T-cell (primary cell): ENCODE results near the gene WDR81. TPM values are rescaled to one million over a fixed set of nuclear protein-coding genes. Genes with fewer than 3 reads are reported as not detected.

Source experiments
- ATAC-seq, 4 experiments: fragments of 200-7000 bp in 3 of 4; fragments of 150-1000 bp in 1 of 4; cut with Tn5 transposase; replicated peaks in 1 of 4; 1 replicate in 3 of 4; 2 replicates in 1 of 4; pipeline ENCODE4 v1.10.0; 2021; ENCODE audit warnings: moderate library complexity in 3 of 4, mild to moderate bottlenecking in 2 of 4, moderate number of reproducible peaks in 1 of 4
- CTCF ChIA-PET, 2 donors: fragments of 300-600 bp; sonication (Branson Sonifier 250); formaldehyde crosslinking; loops; one replicate each; lab custom pipeline; 2022; ENCODE audit warnings: antibody characterized with exemption in 2 of 2; lab: Charles Lee
- POLR2A ChIA-PET, 2 donors: fragments of 300-600 bp; sonication (Branson Sonifier 250); formaldehyde crosslinking; loops; one replicate each; lab custom pipeline; 2022; ENCODE audit warnings: antibody characterized with exemption in 2 of 2; lab: Charles Lee
- DNase-seq, 35 experiments: peaks; one replicate each; pipeline versions ENCODE4 v3.0.0 to v3.0.0-alpha.2; 2013 to 2023
- H3K27ac ChIP-seq: one replicate; pipeline ENCODE4 v1.5.1; 2013; ENCODE audit warnings: low read length
- H3K27me3 ChIP-seq, 2 experiments: replicated peaks in 1 of 2; 1 replicate in 1 of 2; 2 replicates in 1 of 2; pipeline versions ENCODE4 v1.6.1 to v1.7.0; 2013; ENCODE audit warnings: low read length in 1 of 2, mixed read lengths in 1 of 2; ENCODE audit not compliant: control insufficient read depth in 2 of 2, insufficient read depth in 2 of 2; ENCODE audit errors: extremely low read depth in 1 of 2
- H3K36me3 ChIP-seq, 2 donors: 1 replicate in 1 of 2; 2 replicates in 1 of 2; pipeline versions ENCODE4 v1.6.1 to v1.7.0; 2013; ENCODE audit warnings: low read length in 1 of 2; ENCODE audit not compliant: control insufficient read depth in 2 of 2, insufficient read depth in 1 of 2; ENCODE audit errors: extremely low read depth in 1 of 2
- H3K4me1 ChIP-seq, 2 experiments: 1 replicate in 1 of 2; 2 replicates in 1 of 2; pipeline versions ENCODE4 v1.6.1 to v1.7.0; 2013; ENCODE audit warnings: low read length in 2 of 2, mixed read lengths in 1 of 2; ENCODE audit not compliant: insufficient read depth in 2 of 2, control insufficient read depth in 1 of 2; ENCODE audit errors: extremely low read depth in 1 of 2
- H3K4me3 ChIP-seq, 2 donors: 1 replicate in 1 of 2; 2 replicates in 1 of 2; pipeline versions ENCODE4 v1.5.1 to v1.7.0; 2013; ENCODE audit warnings: mild to moderate bottlenecking in 2 of 2, low read length in 1 of 2, moderate library complexity in 1 of 2; ENCODE audit not compliant: control insufficient read depth in 1 of 2; ENCODE audit errors: extremely low read depth in 1 of 2
- H3K9me3 ChIP-seq: 2 replicates; pipeline ENCODE4 v1.7.0; 2013
- H3K27ac Mint-ChIP-seq, 2 donors: one replicate each; pipeline ENCODE4 v1.8.0; 2020 to 2021; ENCODE audit warnings: mild to moderate bottlenecking in 2 of 2, mixed read lengths in 2 of 2
- H3K27me3 Mint-ChIP-seq, 2 donors: one replicate each; pipeline ENCODE4 v1.8.0; 2021 to 2022; ENCODE audit warnings: mixed read lengths in 2 of 2
- H3K36me3 Mint-ChIP-seq: one replicate; pipeline ENCODE4 v1.8.0; 2021; ENCODE audit warnings: mixed read lengths
- H3K4me1 Mint-ChIP-seq, 3 donors: one replicate each; pipeline ENCODE4 v1.8.0; 2020 to 2022; ENCODE audit warnings: mixed read lengths in 3 of 3, mild to moderate bottlenecking in 1 of 3
- H3K4me3 Mint-ChIP-seq, 3 donors: one replicate each; pipeline ENCODE4 v1.8.0; 2020 to 2022; ENCODE audit warnings: mild to moderate bottlenecking in 3 of 3, mixed read lengths in 3 of 3, moderate library complexity in 3 of 3
- H3K9me3 Mint-ChIP-seq, 3 donors: one replicate each; pipeline ENCODE4 v1.8.0; 2020 to 2022; ENCODE audit warnings: mixed read lengths in 3 of 3
- WGBS: methylation state at CpG from one replicate; pipeline ENCODE4 v1.1.5; 2013; ENCODE audit warnings: missing lambda C conversion rate; ENCODE audit not compliant: insufficient coverage; 5-methylcytosine and 5-hydroxymethylcytosine counted together
- total RNA-seq, 35 experiments: library from RNA in 6 of 35; stranded (reverse) in 6 of 35; fragments of 120-200 nt in 1 of 35; gene quantifications; one replicate each; pipeline versions ENCODE4 v1.2.1 to v1.2.4 and lab custom pipeline; 2013 to 2026

WDR81 gene
- total RNA-seq, 5 donors from 2014 or later (not counting 1 experiment from before 2014, with no cell fraction given): 41.4 to 76.0 (median 63.1) TPM

DNA sequence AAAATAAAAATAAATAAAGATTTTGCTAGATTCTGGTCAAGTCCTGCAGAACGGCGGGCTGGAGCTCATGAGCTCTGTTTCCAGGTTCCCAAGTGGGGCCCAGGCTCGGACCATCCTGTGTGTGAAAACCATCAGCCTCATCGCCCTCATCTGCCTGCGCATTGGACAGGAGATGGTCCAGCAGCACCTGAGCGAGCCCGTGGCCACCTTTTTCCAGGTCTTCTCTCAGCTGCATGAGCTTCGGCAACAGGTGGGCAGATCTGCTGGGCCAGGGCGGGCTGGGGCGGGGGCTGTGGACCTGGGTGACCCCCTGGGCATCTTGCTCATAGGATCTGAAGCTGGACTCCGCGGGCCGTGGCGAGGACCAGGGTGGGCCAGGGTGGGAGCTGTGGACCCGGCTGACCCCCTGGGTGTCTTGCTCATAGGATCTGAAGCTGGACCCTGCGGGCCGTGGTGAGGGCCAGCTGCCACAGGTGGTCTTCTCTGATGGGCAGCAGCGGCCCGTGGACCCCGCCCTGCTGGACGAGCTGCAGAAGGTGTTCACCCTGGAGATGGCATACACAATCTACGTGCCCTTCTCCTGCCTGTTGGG lies 7.8 kb downstream of the WDR81 start:
- H3K27ac ChIP-seq: no peak overlapping the region
- Mint-ChIP-seq H3K36me3 (peaks cover 21% of the 10 kb centered on the region), H3K27ac (no peak overlapping the region), H3K4me3 (no peak overlapping the region), H3K9me3 (no peaks in the 10 kb centered on the region), H3K27me3 (no peaks in the 10 kb centered on the region), H3K4me1 (peaks cover 9 to 35% (median 25%) of the 10 kb centered on the region in 3 donors)
- DNase-seq (no peak), ATAC-seq (no peak)
- H3K4me1 ChIP-seq: peaks cover 2 to 38% of the 10 kb centered on the region in 2 experiments
- ChIA-PET POLR2A (interaction anchor here in 1 of 2 donors (0.6 kb wide), 1 partner anchor 555 kb away, joined by 3 read pairs; no protein-coding TSS in a partner anchor), CTCF (no interaction called here)
- no peaks in the 10 kb centered on the region for H3K9me3 ChIP-seq
- H3K27me3 ChIP-seq: no peaks in the 10 kb centered on the region
- H3K4me3 ChIP-seq: no peak overlapping the region
- H3K36me3 ChIP-seq: peaks cover 22 to 64% of the 10 kb centered on the region in 2 donors
- 96% methylated on average over 22 of the region's 22 CpGs for WGBS

DNA sequence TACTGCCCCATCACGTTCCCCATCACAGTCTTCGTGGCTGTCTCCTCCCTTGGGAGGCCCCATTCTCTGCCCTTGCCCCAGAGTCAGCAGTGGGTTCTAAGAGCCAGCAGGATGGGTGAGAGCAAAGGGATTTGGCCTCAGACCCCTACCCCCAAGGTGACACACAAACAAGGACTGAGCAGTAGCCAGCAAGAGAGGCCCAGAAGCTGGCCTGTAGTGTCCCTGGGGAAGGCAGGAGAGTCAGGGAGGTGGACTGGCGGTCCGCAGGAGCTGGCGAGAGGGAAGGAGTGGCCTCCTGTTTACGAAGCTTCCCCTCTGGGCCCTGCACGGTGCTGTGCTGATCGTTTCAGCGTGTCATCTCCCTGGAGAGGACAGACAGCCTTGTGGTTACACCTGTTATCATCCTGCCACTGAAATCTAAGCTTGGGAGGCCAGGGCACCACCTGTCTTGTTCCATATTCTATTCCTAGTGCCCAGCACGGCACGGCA lies 8.4 kb downstream of the WDR81 start:
- Mint-ChIP-seq H3K36me3 (peaks cover 21% of the 10 kb centered on the region), H3K9me3 (no peaks in the 10 kb centered on the region), H3K4me3 (no peak overlapping the region), H3K27ac (no peak overlapping the region), H3K27me3 (no peaks in the 10 kb centered on the region), H3K4me1 (peaks cover 9 to 35% (median 21%) of the 10 kb centered on the region in 3 donors)
- POLR2A ChIA-PET: no interaction called here
- H3K36me3 ChIP-seq: peaks cover 17 to 63% of the 10 kb centered on the region in 2 donors
- no peak overlapping the region for H3K4me3 ChIP-seq
- no peaks in the 10 kb centered on the region for H3K9me3 ChIP-seq
- WGBS: 80% methylated on average over 9 of the region's 11 CpGs
- DNase-seq (no peak), ATAC-seq (no peak)
- peaks cover 0 to 33% of the 10 kb centered on the region in 2 experiments for H3K4me1 ChIP-seq
- H3K27me3 ChIP-seq: no peaks in the 10 kb centered on the region
- CTCF ChIA-PET: no interaction called here
- no peak overlapping the region for H3K27ac ChIP-seq

DNA sequence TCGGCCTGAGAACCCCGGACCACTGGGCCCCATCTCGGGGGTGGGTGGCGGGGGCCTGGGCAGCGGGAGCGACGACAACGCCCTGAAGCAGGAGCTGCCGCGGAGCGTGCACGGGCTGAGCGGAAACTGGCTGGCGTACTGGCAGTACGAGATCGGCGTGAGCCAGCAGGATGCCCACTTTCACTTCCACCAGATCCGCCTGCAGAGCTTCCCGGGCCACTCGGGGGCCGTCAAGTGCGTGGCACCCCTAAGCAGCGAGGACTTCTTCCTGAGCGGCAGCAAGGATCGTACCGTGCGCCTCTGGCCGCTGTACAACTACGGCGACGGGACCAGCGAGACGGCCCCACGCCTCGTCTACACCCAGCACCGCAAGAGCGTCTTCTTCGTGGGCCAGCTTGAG lies 9.3 kb downstream of the WDR81 start:
- ATAC-seq: no peak
- H3K27ac Mint-ChIP-seq: no peak overlapping the region
- Histone ChIP-seq H3K27me3 (no peaks in the 10 kb centered on the region), H3K4me1 (peaks cover 0 to 24% of the 10 kb centered on the region in 2 experiments), H3K36me3 (peaks cover 14 to 59% of the 10 kb centered on the region in 2 donors), H3K9me3 (no peaks in the 10 kb centered on the region), H3K4me3 (no peak overlapping the region), H3K27ac (no peak overlapping the region)
- POLR2A ChIA-PET: interaction anchor here in 1 of 2 donors (0.6 kb wide), 1 partner anchor 17 kb away, joined by 3 read pairs; no protein-coding TSS in a partner anchor
- H3K4me3 Mint-ChIP-seq: no peak overlapping the region
- CTCF ChIA-PET: no interaction called here
- H3K27me3 Mint-ChIP-seq: no peaks in the 10 kb centered on the region
- DNase-seq: no peak
- WGBS: 96% methylated on average over 38 of the region's 38 CpGs
- H3K9me3 Mint-ChIP-seq: no peaks in the 10 kb centered on the region
- H3K36me3 Mint-ChIP-seq: peaks cover 21% of the 10 kb centered on the region
- peaks cover 9 to 28% (median 15%) of the 10 kb centered on the region in 3 donors for H3K4me1 Mint-ChIP-seq

DNA sequence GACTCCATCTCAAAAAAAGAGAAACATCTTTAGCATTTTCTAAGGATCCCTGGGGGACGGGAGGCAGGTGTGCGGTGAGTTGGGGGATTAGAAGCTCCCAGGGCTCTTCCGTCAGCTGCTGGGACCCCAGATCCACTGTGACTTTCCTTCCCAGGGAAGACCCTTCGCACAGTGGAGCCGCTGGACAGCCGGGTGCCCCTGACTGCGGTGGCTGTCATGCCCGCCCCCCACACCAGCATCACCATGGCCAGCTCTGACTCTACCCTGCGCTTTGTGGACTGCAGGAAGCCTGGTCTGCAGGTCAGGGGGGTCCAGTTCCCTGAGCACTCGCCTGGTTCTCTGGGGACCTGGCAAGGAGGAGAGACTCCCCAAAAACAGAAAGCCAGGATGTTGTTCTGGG lies 10.9 kb downstream of the WDR81 start:
- H3K27ac Mint-ChIP-seq: no peak overlapping the region
- no peak for DNase-seq
- Histone ChIP-seq H3K27me3 (no peaks in the 10 kb centered on the region), H3K4me1 (peaks cover 0 to 13% of the 10 kb centered on the region in 2 experiments), H3K4me3 (no peak overlapping the region), H3K27ac (no peak overlapping the region), H3K36me3 (peaks cover 14 to 51% of the 10 kb centered on the region in 2 donors), H3K9me3 (no peaks in the 10 kb centered on the region)
- ATAC-seq: no peak
- peaks cover 0 to 19% (median 6%) of the 10 kb centered on the region in 3 donors for H3K4me1 Mint-ChIP-seq
- H3K36me3 Mint-ChIP-seq: peaks cover 13% of the 10 kb centered on the region
- no peaks in the 10 kb centered on the region for H3K9me3 Mint-ChIP-seq
- CTCF ChIA-PET: no interaction called here
- H3K27me3 Mint-ChIP-seq: no peaks in the 10 kb centered on the region
- WGBS: 98% methylated on average over 9 of the region's 10 CpGs
- no peak overlapping the region for H3K4me3 Mint-ChIP-seq
- POLR2A ChIA-PET: interaction anchor here in 1 of 2 donors (0.5 kb wide), 1 partner anchor 11 kb away, joined by 3 read pairs; no protein-coding TSS in a partner anchor

DNA sequence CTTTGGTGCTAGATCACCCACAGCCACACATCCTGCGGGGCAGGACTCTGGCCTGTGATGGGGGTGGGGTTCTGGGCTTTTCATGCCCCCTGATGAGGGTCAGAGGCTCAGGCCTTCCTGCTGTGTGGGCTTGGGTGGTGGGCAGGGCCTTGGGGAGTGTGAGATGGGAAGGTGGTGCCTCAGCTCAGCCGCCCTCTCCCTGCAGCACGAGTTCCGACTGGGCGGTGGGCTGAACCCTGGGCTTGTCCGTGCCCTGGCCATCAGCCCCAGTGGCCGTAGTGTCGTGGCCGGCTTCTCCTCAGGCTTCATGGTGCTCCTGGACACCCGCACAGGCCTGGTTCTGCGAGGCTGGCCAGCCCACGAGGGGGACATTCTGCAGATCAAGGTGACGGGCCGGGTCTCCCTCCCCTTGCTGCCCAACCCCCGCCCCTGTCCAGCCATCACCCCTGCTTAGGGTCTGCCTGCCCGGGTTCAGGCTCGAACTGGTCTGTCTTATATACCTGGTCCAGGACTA lies 11.4 kb downstream of the WDR81 start:
- CTCF ChIA-PET: no interaction called here
- no peaks in the 10 kb centered on the region for H3K27me3 ChIP-seq
- H3K4me3 ChIP-seq: no peak overlapping the region
- 95% methylated on average over 15 of the region's 17 CpGs for WGBS
- peaks cover 9 to 47% of the 10 kb centered on the region in 2 donors for H3K36me3 ChIP-seq
- Mint-ChIP-seq H3K4me3 (no peak overlapping the region), H3K27me3 (no peaks in the 10 kb centered on the region), H3K36me3 (peaks cover 13% of the 10 kb centered on the region), H3K4me1 (peaks cover 0 to 19% (median 6%) of the 10 kb centered on the region in 3 donors), H3K9me3 (no peaks in the 10 kb centered on the region), H3K27ac (no peak overlapping the region)
- peaks cover 0 to 13% of the 10 kb centered on the region in 2 experiments for H3K4me1 ChIP-seq
- H3K9me3 ChIP-seq: no peaks in the 10 kb centered on the region
- ATAC-seq: no peak
- POLR2A ChIA-PET: interaction anchor here in 1 of 2 donors (0.5 kb wide), 1 partner anchor 11 kb away, joined by 3 read pairs; no protein-coding TSS in a partner anchor
- H3K27ac ChIP-seq: no peak overlapping the region
- no peak for DNase-seq

DNA sequence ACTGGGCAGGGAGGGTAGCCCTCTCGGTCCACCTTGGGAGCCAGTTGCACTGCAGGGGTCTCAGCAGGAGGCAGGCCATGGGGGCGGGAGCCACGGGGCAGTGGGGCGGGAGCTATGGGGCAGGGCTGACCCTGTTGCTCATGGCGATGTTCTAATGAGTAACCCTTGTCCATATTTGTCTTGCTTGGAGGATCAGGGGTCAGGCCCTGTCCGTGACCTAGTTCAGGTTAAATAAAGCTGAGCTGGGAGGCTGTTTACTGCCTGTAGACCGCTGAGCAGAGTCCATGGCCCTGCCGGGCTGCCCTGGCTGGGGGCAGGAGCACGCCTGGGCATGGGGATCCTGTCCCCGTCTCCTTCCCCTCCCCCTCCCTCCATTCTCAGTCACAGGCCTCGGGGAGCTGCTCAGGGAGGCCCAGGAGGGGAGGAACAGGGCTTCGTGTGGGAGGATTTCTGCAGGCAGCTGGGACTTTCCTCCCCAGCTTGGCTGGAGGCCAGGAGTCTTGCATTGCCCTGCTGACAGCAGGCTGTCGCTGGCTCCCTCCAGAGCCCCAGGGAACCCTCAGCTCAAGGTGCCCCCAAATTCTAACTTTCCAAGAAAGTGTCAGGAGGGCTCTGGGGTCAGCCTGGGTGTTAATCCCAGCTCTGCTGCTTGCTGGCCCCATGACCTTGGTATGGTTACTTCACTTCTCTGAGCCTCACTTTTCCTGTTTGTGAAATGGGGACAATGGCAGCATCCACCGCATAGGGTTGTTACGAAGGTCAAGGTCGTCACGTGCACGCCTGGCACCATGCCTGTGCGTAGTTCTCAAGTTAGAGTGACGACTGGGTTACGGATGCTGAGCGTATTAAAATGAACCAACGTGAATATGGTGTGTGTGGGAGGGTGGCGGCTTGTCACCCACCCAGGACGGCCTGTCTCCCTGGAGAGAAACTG lies 12.1 kb downstream of the WDR81 start:
- CTCF ChIA-PET: interaction anchor here in 1 of 2 donors (0.6 kb wide), 1 partner anchor 127 kb away, joined by 5 read pairs; no protein-coding TSS in a partner anchor
- no peaks in the 10 kb centered on the region for H3K27me3 ChIP-seq
- peak overlapping the region; percentile 65 to 66 for H3K27ac Mint-ChIP-seq
- 81% methylated on average over 17 of the region's 25 CpGs for WGBS
- no peaks in the 10 kb centered on the region for H3K9me3 Mint-ChIP-seq
- no peak overlapping the region for H3K4me3 Mint-ChIP-seq
- POLR2A ChIA-PET: no interaction called here
- DNase-seq (peak in 3 of 35 experiments; percentile 15 to 42 (median 23)), ATAC-seq (peak in 1 of 4 experiments; percentile 38)
- no peaks in the 10 kb centered on the region for H3K9me3 ChIP-seq
- peaks cover 0 to 19% (median 6%) of the 10 kb centered on the region in 3 donors for H3K4me1 Mint-ChIP-seq
- peaks cover 13% of the 10 kb centered on the region for H3K36me3 Mint-ChIP-seq
- H3K36me3 ChIP-seq: peaks cover 7 to 43% of the 10 kb centered on the region in 2 donors
- H3K4me3 ChIP-seq: no peak overlapping the region
- no peak overlapping the region for H3K27ac ChIP-seq
- H3K27me3 Mint-ChIP-seq: no peaks in the 10 kb centered on the region
- H3K4me1 ChIP-seq: peaks cover 0 to 13% of the 10 kb centered on the region in 2 experiments
